Kidney epithelial cell (primary cell): ENCODE data around the gene RXFP2. TPM values are rescaled to one million over a fixed set of nuclear protein-coding genes. Genes with fewer than 3 reads are reported as not detected.

ENCODE experiments used
- DNase-seq: peaks from one replicate; pipeline ENCODE4 v3.0.0-alpha.2; 2010; ENCODE audit warnings: low read depth
- H3K27me3 ChIP-seq: 2 replicates; pipeline ENCODE4 v1.6.0; 2011; ENCODE audit warnings: low read length; ENCODE audit not compliant: control insufficient read depth, insufficient read depth
- H3K36me3 ChIP-seq: 2 replicates; pipeline ENCODE4 v1.5.1; 2011; ENCODE audit warnings: low read length; ENCODE audit not compliant: control insufficient read depth, insufficient read depth
- H3K4me3 ChIP-seq: 2 replicates; pipeline ENCODE4 v1.5.1; 2011; ENCODE audit warnings: low read depth, mild to moderate bottlenecking, control low read depth, low read length
- total RNA-seq: library from RNA; depleted of rRNA; stranded (reverse); fragments of >200 nt; gene quantifications from 2 replicates; pipeline ENCODE4 v1.2.3, GENCODE V29; 2015
- TF ChIP-seq, protein P1 (sequence below): IDR thresholded peaks from 2 replicates; pipeline ENCODE4 v1.5.1; 2011; ENCODE audit warnings: mild to moderate bottlenecking, moderate library complexity, low read length, control low read depth, inconsistent platforms; ENCODE audit not compliant: insufficient read depth, poor library complexity, severe bottlenecking

Gene RXFP2
- total RNA-seq, 1 donor from 2014 or later: not detected

DNA sequence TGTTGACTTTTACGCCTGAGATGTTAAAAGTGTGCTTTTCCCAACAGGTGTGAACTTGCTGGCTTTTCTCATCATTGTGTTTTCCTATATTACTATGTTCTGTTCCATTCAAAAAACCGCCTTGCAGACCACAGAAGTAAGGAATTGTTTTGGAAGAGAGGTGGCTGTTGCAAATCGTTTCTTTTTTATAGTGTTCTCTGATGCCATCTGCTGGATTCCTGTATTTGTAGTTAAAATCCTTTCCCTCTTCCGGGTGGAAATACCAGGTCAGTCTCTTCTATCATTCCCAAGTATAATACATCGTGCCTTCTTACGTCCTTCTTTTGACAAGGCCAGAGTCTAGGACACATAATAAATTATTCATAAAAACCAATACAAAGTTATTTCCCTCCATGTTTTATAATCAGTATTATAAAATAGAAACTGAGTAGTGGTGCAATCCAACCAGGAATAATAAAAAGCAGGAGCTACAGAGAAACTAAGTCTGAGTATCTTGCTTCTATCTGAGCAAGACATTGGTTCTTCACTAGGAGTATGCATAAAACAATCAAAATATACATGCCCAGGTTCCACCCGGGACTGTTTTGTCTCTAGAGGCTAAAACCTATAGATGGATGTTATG, 57.9 kb downstream of the RXFP2 start:
- peak; percentile 2 for DNase-seq
- Histone ChIP-seq H3K27me3 (no peaks in the 10 kb centered on the region), H3K4me3 (no peak overlapping the region), H3K36me3 (no peaks in the 10 kb centered on the region)
- TF ChIP-seq, protein P1, sequence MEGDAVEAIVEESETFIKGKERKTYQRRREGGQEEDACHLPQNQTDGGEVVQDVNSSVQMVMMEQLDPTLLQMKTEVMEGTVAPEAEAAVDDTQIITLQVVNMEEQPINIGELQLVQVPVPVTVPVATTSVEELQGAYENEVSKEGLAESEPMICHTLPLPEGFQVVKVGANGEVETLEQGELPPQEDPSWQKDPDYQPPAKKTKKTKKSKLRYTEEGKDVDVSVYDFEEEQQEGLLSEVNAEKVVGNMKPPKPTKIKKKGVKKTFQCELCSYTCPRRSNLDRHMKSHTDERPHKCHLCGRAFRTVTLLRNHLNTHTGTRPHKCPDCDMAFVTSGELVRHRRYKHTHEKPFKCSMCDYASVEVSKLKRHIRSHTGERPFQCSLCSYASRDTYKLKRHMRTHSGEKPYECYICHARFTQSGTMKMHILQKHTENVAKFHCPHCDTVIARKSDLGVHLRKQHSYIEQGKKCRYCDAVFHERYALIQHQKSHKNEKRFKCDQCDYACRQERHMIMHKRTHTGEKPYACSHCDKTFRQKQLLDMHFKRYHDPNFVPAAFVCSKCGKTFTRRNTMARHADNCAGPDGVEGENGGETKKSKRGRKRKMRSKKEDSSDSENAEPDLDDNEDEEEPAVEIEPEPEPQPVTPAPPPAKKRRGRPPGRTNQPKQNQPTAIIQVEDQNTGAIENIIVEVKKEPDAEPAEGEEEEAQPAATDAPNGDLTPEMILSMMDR: peak; percentile 46

DNA sequence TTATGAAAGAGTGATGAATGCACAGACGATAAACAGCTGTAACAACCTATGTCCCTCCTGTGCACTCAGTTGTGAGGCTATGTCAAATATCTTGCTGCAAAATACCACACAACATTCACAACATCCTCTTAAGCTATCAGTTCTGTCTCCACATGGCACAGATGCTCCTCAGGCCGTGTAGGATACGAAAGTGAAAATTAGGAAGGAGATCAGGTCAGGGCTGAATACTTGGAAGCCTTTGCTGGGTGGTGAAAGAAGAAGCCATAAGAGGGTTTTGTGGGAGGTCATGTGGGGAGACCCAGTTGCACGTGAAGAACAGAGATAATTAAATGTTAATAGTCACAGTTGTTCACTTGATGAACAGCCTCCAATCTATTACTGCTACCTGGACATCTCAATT, 58.9 kb downstream of the RXFP2 start:
- Histone ChIP-seq H3K36me3 (no peaks in the 10 kb centered on the region), H3K27me3 (no peaks in the 10 kb centered on the region), H3K4me3 (no peak overlapping the region)
- no peak for DNase-seq
- TF ChIP-seq, protein P1: no peak

- no peaks in the 10 kb centered on the region for H3K27me3 ChIP-seq
- TF ChIP-seq, protein P1: no peak
- no peaks in the 10 kb centered on the region for H3K36me3 ChIP-seq
- DNase-seq: no peak
- no peak overlapping the region for H3K4me3 ChIP-seq
Observed at GRCh38 chr13:31801088-31801487, 61.8 kb downstream of the RXFP2 start.

DNA sequence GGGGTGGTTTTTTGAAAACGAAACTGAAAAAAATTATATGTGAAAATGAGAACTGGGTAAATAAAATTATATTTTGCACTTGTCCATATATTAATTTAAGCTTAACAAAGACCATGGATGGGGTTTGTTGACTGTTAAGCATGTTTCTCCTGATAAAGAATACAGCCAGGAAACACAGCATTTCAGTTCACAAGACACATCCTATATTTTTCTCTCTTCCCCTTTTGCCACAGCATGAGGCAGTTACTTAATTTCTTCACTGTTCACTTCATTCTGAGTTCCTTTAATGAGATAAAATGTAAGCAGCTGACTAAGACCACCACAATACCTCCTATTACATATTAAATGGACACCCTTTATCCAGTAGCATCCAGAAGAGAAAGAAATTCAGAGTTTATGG, 64.0 kb downstream of the RXFP2 start:
- TF ChIP-seq, protein P1: no peak

GRCh38 chr13:31805841-31806240, 66.5 kb downstream of the RXFP2 start:
- TF ChIP-seq, protein P1: no peak
- no peaks in the 10 kb centered on the region for H3K27me3 ChIP-seq
- H3K36me3 ChIP-seq: no peaks in the 10 kb centered on the region
- no peak for DNase-seq
- no peak overlapping the region for H3K4me3 ChIP-seq

More for the DNA sequence above, 64.0 kb downstream of the RXFP2 start:
- H3K36me3 ChIP-seq: no peaks in the 10 kb centered on the region
- DNase-seq: no peak
- no peaks in the 10 kb centered on the region for H3K27me3 ChIP-seq
- no peak overlapping the region for H3K4me3 ChIP-seq

GRCh38 chr13:31807090-31807541, 67.8 kb downstream of the RXFP2 start:
- DNase-seq: no peak
- no peaks in the 10 kb centered on the region for H3K27me3 ChIP-seq
- no peaks in the 10 kb centered on the region for H3K36me3 ChIP-seq
- TF ChIP-seq, protein P1: no peak
- no peak overlapping the region for H3K4me3 ChIP-seq
